GM19099 (cell line): ENCODE results near the gene AGO4.

Source experiments
- POLR2A ChIP-seq: IDR thresholded peaks from 3 replicates; pipeline ENCODE4 v1.6.1; 2011; ENCODE audit warnings: low read depth; ENCODE audit not compliant: insufficient read length; ENCODE audit errors: extremely low read depth

AGO4 gene

DNA sequence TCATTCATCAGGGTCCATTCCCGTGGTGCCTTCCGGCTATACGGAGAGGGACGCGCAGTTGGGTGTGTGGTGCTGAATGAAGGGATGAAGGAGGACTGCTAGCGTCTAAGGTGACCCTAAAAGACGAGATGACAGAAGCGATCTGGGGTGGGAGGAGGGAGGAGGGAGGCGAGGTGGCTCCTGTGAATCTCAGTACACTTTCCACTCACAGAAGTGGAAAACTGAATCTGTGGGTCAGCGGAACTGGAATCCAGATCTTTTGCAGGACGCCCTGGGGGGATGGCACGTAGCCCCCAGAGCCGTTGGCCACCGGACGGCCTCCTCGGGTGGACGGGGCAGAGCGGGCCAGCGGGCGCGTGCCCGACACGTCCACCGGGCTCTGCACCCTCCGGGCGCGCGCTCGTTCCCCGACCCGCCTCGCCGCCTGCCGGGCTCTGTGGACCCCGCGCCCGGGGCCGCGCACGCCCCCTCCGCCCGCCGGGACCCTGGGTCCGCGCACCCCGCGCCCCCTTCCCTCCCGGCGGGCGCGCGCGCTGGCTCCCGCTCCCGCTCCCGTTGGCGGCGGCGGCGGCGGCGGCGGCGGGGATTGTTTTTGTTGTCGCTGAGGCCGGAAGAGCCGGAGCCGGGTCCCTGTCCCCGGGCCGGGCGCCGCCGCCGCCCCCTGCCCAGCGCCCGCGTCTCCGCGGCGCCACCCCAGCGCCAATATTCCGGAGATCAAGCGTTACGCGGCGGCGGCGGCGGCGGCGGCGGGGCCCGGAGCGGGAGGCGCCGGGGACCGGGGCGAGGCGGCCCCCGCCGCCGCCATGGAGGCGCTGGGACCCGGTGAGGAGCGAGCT, at the start of gene AGO4:
Gene AGO4, plus strand, starts transcription at position 403 of the 836 bp plus-strand sequence. Its CDS starts 401 bp downstream, at position 804.
- TF ChIP-seq POLR2A = no peak

DNA sequence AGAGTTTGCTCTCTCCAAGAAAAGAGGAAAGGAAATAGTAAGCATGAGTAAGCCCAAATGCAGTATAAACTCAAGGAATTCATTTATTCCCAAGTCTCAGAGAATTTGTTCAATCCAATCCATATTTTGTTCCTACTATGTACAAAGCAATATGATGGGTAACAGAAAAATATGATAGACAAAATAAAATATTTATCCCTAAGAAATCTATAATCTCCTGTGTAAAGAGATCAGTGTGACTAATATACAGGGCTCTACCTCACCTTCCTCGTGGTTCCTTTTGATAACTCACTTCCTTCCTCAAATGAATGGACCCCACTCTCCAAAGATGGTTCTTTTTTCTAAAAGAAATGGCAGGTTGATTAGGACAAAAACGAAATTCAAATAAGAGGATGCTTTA, 45.7 kb upstream of the AGO4 start:
- no peak for TF ChIP-seq POLR2A

DNA sequence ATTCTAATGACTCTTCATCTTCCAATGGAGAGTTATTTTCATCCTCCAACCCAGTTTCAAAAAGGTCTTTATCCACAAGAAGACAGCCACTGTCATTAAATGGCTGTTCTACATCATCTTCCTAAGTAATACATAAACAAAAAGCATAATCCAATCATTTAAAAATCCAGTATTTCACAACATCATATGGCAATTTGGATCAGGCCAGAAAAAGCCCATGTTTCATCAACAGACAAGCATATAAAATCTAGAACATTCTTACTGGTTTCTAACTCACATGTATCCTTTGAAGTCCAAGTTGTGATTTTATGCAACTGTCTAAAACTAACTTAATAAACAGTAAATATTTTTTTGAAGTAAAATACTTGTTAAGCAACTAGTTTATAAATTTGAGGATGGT, 44.6 kb upstream of the AGO4 start:
- TF ChIP-seq POLR2A = no peak

DNA sequence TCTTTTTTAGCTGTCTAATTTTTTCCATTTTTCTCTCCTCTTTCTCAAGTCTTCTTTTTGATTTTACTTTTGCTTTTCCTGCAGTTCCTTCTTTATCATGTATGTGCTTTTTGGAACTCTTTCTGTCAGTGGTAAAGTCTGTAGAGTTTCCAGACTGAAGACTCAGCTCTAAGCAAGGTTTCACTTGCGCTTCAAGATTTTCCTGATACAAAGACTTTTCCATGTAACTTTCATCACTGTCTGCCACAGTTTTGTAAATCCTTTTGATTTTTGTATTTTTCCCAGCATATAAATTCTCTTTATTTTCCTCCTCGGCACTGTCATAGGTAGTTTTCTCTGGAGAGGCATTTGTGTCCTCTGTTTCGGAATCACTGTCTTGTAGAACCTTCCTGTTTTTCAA, 43.5 kb upstream of the AGO4 start:
- no peak for TF ChIP-seq POLR2A

DNA sequence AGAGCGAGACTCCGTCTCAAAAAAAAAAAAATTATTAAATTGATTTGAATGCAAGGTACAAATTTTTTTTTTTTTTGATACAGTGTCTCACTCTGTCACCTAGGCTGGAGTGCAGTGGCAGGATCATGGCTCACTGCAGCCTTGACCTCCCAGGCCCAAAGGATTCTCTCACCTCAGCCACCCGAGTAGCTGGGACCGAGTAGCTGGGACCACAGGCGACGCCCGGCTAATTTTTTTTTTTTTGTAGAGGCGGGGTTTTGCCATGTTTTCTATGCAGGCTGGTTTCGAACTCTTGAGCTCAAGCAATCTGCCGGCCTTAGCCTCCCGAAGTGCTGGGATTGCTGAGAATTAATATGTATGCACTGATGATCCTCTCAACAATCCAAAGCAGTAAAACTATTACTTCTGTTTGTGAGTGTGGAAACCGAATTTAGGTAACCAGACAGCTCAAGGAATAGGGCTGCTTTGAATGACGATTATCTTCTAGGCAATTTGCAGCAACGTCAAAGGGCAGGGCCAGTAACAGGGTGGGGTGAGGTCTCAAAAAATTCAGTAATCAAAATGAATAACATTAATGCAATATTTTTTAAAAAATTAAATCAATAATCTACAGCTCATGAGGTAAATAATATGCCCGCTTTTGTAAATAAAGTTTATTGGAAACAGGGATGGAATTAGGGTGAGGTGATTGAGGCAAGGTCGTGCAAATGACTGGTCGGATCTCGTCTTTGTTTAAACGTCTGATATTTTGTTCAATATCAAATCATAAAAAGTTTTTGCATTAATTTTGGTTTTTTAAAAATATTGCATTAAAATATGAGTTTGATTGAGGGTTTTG, 39.2 kb upstream of the AGO4 start:
- TF ChIP-seq POLR2A = no peak

GRCh38 chr1:35769188-35769758, 38.5 kb upstream of the AGO4 start:
- TF ChIP-seq POLR2A = peak; percentile 85

DNA sequence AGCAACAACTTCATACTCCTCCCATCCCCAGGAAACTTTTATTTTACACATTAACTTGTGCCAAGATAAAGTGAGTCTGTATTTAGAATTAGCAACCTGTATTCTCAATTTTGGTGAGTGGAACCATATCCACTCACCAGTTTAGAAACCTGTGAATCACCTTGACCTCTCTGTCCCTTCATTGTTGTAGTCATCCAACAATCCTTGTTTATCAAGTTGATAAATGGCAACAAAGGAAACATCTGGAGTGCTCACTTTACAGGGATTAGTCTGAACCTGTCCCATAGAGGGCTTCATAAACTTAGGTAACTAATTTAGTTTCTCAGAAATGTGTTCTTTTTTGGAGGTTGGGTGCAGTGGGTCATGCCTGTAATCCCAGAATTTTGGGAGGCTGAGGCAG, 34.1 kb upstream of the AGO4 start:
- TF ChIP-seq POLR2A = no peak

DNA sequence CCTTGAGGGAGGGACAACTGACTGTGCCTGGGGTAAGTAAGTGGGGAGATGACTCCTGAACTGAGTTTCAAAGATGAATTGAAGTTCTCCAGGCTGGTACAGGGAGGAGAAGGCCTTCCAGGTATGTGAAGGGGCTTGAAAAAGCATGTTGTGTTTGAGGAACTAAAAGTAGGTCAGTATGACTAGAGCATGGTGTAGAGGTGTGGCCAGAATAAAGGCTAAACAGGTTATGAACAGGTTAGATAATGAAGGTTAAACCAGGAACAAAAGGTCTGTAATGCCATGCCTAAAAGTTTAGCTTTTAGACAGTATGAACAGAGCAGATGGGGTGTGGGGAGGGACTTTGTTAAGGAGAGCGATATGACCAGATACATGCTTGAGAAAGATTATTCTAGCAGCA, 30.7 kb upstream of the AGO4 start:
- no peak for TF ChIP-seq POLR2A

- TF ChIP-seq POLR2A = no peak
These were observed 24.7 kb upstream of the AGO4 start for GRCh38 chr1:35783055-35783583.

DNA sequence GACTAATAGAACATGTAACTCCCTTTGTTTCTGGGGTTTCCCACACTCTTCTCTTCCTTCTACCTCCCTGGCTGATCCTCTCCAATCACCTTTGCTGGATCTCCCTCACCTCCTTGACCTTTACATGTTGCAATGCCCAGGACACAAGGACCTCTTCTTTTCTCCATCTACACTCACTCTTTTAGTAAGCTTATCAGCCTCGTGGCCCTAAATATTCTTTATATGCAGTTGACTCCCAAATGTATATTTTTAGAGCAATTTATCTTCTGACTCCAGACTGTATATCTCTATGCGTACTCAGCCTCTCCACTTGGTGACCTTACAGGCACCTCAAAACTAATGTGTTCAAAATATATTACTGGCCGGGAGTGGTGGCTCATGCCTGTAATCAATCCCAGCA, 19.7 kb upstream of the AGO4 start:
- no peak for TF ChIP-seq POLR2A

- TF ChIP-seq POLR2A = no peak
These were observed 17.1 kb upstream of the AGO4 start for GRCh38 chr1:35790670-35791069.

- TF ChIP-seq POLR2A = no peak
These were observed 12.5 kb upstream of the AGO4 start for GRCh38 chr1:35795295-35795694.

GRCh38 chr1:35797380-35797779, 10.4 kb upstream of the AGO4 start:
- no peak for TF ChIP-seq POLR2A

DNA sequence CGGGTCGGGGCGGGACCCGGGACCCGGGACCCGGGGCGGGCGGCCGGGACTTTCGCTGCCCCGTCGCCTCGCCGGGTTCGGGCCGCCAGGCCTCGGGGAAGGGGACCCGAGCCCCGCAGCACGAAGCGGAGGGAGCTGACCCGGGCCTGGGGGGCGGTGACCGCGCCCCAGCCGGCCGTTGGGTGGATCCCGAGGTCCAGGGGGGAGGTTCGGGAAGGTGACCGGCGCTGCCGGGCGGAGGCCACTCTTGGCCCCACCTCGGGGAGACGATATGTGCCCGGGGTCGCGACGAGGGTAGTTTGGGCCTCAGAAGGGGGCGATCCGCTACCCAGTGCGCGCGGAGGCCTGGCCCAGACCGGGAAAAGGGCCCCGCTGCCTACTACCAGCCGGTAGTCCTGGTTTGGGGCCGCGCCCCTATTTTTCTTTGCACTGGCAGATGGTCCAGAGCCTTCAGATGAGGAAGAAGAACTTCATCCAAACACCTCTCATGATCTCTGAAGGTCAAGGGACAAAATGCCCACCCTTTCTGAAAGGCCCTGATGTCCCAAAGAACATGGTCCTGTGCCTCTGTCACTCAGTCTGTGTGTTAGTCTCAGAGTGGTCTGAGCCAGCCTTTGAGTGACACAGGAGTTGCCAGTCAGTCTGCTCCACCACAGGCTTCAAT, 766 bp downstream of the AGO4 start:
- no peak for TF ChIP-seq POLR2A

- no peak for TF ChIP-seq POLR2A
These were observed 1.6 kb downstream of the AGO4 start for GRCh38 chr1:35809114-35810095.
